Nucleus accumbens (tissue), 56 donors: ENCODE measurements around the gene WASHC2A.
"Not testable (repeated sequence)": the region's sequence is repeated elsewhere in the genome, so short reads cannot be mapped to it uniquely, and the experiment has no call there.

Source experiments
- DNase-seq, 56 donors: peaks; one replicate each; lab custom pipeline; 2025; lab: John Stamatoyannopoulos, UW

WASHC2A gene, protein sequence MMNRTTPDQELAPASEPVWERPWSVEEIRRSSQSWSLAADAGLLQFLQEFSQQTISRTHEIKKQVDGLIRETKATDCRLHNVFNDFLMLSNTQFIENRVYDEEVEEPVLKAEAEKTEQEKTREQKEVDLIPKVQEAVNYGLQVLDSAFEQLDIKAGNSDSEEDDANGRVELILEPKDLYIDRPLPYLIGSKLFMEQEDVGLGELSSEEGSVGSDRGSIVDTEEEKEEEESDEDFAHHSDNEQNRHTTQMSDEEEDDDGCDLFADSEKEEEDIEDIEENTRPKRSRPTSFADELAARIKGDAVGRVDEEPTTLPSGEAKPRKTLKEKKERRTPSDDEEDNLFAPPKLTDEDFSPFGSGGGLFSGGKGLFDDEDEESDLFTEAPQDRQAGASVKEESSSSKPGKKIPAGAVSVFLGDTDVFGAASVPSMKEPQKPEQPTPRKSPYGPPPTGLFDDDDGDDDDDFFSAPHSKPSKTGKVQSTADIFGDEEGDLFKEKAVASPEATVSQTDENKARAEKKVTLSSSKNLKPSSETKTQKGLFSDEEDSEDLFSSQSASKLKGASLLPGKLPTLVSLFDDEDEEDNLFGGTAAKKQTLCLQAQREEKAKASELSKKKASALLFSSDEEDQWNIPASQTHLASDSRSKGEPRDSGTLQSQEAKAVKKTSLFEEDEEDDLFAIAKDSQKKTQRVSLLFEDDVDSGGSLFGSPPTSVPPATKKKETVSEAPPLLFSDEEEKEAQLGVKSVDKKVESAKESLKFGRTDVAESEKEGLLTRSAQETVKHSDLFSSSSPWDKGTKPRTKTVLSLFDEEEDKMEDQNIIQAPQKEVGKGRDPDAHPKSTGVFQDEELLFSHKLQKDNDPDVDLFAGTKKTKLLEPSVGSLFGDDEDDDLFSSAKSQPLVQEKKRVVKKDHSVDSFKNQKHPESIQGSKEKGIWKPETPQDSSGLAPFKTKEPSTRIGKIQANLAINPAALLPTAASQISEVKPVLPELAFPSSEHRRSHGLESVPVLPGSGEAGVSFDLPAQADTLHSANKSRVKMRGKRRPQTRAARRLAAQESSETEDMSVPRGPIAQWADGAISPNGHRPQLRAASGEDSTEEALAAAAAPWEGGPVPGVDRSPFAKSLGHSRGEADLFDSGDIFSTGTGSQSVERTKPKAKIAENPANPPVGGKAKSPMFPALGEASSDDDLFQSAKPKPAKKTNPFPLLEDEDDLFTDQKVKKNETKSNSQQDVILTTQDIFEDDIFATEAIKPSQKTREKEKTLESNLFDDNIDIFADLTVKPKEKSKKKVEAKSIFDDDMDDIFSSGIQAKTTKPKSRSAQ (N-terminal part only)

DNA sequence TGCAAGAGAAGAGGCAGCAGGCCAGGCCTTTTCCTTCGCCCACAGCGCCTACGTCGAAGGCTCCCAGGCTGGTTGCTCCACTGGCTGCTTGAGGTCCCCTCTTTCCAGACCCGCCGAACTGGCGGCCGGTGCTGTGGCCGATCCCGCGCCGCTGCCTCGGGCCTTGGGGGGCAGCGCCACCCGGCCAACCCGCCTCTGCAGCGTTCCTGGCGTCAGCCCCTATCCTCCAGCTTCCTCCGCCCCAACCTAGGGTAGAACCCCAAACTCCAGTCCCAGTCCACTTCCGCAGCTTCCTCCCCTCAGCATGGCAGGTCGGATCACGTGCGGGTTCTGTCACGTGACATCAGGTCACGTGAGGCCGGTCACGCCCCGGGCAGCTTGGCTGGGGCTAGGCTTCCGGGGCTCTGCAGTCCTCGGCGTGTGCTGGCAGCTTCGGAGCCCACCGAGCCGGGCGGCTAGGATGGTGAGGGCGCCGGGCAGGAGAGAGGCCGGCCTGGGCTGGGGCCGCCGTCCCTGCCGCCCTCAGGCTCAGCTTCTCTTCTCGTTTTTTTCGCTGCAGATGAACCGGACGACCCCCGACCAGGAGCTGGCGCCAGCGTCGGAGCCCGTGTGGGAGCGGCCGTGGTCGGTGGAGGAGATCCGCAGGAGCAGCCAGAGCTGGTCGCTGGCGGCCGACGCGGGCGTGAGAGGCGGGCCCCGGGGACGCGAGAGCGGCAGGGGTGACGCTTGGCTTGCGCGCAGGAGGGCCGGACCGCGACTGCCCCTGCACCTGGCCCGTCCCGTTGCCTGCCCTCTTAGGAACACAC is at the start of gene WASHC2A:
Gene WASHC2A, plus strand, starts transcription at position 409 of the 806 bp plus-strand sequence. Its CDS starts 52 bp downstream, at position 461.
- peak in 55 of 56 donors; percentile 22 to 92 (median 78) for DNase-seq

DNA sequence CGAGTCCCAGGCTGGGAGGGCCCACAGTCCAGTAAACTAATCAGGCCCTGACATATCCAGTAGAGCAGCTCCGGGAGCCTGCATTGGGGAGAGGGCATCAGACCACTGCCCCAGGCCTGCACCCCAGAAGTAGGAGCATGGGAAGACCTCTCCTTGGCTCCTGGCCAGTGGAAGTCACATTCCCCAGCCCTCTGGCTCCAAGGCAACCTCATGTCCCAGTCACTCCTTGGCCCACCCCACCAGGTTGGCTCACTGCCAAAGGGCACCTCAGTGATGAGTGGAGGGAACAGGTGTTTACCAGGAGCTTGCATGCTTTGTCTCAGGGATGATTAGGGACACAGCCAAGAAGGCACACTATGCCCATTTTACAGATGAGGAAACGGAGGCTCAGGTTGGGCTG is 48.5 kb upstream of the WASHC2A start:
- DNase-seq = not testable (repeated sequence)

GRCh38 chr10:50020451-50021024 is 47.2 kb upstream of the WASHC2A start:
- DNase-seq = not testable (repeated sequence)

DNA sequence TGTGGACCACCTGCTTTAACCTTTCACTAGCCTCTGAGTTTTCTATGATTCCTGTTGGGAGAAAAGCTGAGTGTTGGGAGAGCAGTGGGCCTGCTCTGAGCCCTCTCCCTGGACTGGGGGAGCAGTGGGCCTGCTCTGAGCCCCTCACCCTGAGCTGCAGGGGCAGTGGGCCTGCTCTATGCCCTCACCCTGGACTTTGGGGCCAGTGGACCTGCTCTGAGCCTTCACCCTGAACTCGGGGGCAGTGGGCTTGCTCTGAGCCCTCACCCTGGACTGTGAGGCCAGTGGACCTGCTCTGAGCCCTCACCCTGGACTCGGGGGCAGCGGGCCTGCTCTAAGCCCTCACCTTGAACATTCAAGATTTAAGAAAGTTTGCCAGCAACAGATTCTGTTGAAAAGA is 46.1 kb upstream of the WASHC2A start:
- no peak for DNase-seq

DNA sequence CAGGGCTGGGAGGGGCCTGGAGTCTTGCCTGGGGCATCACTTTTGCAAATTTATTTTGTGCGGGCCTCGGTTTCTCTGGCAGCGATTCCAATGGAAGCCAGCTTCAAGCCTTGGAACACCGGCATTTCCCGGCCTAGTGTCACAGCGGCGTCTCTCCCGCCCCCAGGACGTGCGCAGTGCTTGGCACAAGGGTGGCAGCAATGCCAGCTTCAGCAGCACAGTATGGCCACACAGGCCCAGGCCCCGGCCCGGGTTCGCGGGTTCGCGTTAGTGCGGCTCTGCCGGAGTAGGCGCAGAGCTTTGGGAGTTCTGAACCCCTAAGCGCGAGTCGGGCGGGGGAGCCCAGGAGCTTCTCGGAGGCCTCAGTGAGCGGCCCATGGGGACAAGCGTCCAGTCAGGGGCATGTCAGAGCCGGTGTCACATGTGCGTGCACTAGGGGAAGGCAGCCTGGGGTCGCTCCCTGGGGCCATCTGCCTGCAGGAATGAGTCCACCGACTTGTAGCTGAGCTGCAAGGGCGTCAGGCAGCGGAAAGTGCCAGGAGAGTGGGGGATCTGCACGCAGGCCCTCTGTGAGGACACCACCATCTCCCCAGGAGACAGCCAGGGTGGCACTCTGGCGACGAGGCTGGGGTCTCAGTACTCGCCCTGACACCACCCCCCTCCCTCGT is 42.9 kb upstream of the WASHC2A start:
- DNase-seq = not testable (repeated sequence)

GRCh38 chr10:50025627-50026026 is 42.1 kb upstream of the WASHC2A start:
- no peak for DNase-seq

DNA sequence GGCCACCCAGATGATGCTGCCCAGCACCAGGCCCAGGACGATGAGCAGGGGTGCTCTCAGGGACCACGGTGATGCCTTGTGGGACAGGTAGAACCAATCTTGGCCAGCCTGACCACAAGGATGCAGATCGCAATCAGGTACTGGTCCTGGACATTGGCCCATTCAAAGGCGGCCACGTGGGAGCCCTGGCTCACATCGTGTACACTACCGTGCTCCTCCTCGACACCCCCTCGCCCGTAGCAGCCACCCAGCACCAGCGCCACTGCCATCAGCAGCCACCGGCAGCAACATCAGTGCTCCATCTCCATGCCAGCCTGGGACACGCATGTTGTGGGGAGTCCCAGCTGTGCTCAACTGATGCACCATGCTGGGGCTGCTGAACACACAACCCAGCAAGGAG is 40.6 kb upstream of the WASHC2A start:
- no peak for DNase-seq

- no peak for DNase-seq
Observed at GRCh38 chr10:50033481-50033880, 34.3 kb upstream of the WASHC2A start.

- DNase-seq = not testable (repeated sequence)
Observed at GRCh38 chr10:50035337-50035736, 32.4 kb upstream of the WASHC2A start.

- no peak for DNase-seq
Observed at GRCh38 chr10:50044941-50045664, 22.7 kb upstream of the WASHC2A start.

DNA sequence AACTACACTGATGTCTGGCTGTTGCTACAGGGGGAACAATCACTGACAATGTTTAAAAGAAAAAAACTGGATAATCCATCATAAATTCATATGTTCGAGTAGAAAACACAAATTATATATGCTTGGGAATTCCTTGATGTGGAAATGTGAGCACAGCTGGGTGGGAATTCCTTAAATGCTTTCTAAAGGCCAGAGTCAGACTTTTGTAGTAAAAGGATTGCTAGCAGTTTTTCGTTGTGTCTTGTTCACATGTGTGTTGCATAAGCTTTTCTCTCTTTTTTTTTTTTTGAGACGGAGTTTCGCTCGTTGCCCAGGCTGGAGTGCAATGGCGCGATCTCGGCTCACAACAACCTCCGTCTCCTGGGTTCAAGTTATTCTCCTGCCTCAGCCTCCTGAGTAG is 21.3 kb upstream of the WASHC2A start:
- not testable (repeated sequence) for DNase-seq

DNA sequence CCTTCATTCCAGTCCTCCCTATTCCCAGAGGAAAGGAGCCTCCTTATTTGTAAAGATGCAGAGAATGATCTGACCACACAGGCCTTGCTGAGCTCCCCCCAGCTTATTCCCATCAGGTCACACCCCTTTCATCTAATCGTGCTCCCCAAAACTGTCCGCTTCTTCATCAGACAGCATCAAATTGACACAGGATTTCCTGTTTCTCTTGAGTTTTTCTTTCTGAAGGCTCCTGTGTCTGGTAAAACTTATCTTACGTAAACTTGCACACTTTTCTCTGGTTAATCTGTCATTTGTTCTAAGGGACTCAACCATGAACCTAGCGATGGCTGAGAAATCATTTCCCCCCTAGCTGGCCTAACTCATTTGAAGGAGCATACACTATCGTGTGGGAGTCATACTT is 20.2 kb upstream of the WASHC2A start:
- DNase-seq = not testable (repeated sequence)

DNA sequence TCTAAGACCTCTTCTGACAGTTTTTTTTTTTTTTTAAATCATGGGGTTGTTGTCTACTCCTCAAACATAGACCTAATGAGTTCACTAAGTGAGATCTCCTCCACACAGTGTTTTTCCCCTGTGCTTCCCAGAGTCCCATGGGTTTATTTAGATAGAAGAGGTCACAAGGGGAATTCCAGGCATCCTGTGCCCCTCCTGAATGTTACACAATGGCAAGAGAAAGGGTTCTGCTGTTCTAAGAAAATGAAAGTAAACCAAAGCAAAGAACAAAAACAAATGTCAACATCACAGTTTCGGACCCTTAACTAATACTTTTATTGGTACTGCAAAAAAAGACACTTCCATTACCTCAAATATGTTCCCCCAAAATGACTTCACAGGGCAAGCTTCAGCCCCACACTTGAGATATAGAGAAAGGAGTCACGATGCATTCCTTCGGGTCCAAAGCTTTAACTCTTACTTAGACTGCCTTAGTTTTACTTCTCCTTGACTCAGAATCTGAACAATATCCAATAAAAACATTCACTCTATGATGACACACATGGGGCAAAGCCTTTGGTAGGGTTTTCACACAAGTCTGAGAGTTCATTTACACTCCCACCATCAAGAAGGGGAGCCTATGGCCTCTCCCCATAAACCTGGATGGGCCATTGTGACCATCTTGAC is 15.6 kb upstream of the WASHC2A start:
- DNase-seq = not testable (repeated sequence)

DNA sequence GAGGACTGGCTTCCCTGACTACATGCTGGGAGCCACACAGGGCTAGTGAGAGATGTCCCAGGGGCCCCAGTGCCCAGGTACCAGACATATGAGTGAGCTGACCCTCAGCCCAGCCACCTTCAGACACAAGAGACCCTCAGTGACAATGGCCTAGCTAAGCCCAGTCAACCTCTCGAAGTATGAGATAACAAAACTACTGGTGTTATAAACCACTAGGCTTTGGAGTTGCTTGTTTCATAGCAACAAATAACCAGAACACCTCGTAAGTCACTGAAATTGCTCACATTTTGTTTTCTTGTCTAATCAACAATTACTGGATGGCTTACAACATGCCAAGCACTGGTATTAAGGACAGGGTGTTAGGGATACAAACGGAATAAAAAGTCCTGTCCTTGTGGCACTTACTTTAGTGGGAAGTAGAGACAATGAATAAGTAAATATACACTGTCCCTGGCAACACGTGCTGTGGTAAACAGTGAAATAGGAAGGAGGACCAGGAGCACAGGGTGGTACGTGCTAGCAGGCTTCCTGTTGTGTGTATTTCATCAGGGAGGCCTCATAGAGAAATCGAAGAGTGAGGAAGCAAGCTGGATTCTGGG is 14.9 kb upstream of the WASHC2A start:
- not testable (repeated sequence) for DNase-seq

- DNase-seq = not testable (repeated sequence)
Observed at GRCh38 chr10:50055494-50056292, 12.1 kb upstream of the WASHC2A start.

GRCh38 chr10:50056654-50057053 is 11.1 kb upstream of the WASHC2A start:
- DNase-seq = not testable (repeated sequence)
